ENCODE data around the gene IPO4.

Gene IPO4

DNA sequence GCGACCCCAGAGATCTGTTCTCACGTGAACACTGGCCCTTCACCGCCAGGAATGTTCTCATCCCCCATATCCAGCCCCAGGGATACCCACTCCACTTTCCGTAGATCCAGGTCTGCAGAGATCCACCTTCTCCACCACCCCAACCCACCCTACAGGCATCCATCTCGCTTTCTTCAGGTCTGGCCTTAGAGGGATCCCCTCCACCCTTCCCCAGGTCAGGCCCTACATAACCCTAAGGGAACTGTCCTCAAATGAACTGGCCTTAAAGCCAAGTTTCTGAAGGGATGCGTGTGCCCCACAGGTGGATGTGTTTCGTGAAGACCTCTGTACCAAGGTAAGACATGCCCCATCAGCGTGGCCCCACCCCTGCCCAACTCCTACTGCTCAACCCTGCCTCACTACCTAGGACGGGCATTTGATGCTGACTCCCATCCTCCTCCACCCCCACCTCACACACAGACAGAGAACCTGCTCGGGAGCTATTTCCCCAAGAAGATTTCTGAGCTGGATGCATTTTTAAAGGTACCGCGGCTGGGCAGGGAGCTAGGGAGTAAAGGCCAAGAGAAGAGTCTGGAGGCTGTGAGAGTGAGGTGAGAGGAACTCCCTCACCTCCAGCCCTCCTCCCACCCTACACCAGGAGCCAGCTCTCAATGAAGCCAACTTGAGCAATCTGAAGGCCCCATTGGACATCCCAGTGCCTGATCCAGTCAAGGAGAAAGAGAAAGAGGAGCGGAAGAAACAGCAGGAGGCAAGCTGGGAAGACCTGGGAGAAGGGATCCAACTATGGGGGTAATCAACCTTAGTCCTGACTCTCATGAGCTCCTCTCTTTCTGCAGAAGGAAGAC is 51.7 kb downstream of the IPO4 start:
- Histone ChIP-seq H3K27ac (ENCODE audit: extremely low read depth, low read depth, low read length) (peak overlapping the region; percentile 90; the same call in 1 of the 2 replicates), H3K4me3 (ENCODE audit: low read depth, low read length) (peak overlapping the region; percentile 92), H3K4me1 (ENCODE audit: control insufficient read depth, insufficient read depth, low read length) (peaks cover 4% of the 10 kb centered on the region; the same call in 1 of the 2 replicates), H3K36me3 (ENCODE audit: control insufficient read depth in 2 of 2, insufficient read depth in 1 of 2, low read length in 2 of 2) (peaks cover 11 to 27% of the 10 kb centered on the region in 2 experiments), H3K9me3 (ENCODE audit: control insufficient read depth, insufficient read depth, low read depth, low read length) (no peaks in the 10 kb centered on the region)
- TF ChIP-seq KLF7 (tag by site-specific recombination; IDR thresholded peaks at IDR 0.05; ENCODE audit: borderline replicate concordance) (no peak), SCRT1 (tag by site-specific recombination; IDR thresholded peaks at IDR 0.05; ENCODE audit: borderline replicate concordance) (0 out of 2 replicates have a peak, but pooled peaks have one; percentile 30), ZBTB17 (tag by site-specific recombination; IDR thresholded peaks at IDR 0.05) (0 out of 2 replicates have a peak, but pooled peaks have one; percentile 31), IKZF3 (tag by site-specific recombination; IDR thresholded peaks at IDR 0.05) (0 out of 2 replicates have a peak, but pooled peaks have one; percentile 54), SCRT2 (tag by site-specific recombination; IDR thresholded peaks at IDR 0.05) (peak; percentile 65), ZBTB20 (tag by site-specific recombination; IDR thresholded peaks at IDR 0.05) (peak; percentile 45; the same call in 1 of the 2 replicates), ZNF140 (tag by site-specific recombination; IDR thresholded peaks at IDR 0.05) (no peak)
- TF ChIP-seq, protein P1, sequence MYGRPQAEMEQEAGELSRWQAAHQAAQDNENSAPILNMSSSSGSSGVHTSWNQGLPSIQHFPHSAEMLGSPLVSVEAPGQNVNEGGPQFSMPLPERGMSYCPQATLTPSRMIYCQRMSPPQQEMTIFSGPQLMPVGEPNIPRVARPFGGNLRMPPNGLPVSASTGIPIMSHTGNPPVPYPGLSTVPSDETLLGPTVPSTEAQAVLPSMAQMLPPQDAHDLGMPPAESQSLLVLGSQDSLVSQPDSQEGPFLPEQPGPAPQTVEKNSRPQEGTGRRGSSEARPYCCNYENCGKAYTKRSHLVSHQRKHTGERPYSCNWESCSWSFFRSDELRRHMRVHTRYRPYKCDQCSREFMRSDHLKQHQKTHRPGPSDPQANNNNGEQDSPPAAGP (tag by site-specific recombination; IDR thresholded peaks at IDR 0.05) = 0 out of 2 replicates have a peak, but pooled peaks have one; percentile 15
- ChIA-PET CTCF (interaction anchor here (0.6 to 1.2 kb wide), 5 partner anchors 9 to 295 kb away, joined by 3 to 4 read pairs (median 3); partner anchors contain the start of genes IRF9 and PSME2), POLR2A (interaction anchor here (0.6 to 7.3 kb wide), 14 partner anchors 10 to 171 kb away, joined by 3 to 163 read pairs (median 8); partner anchors contain the start of genes CIDEB, DCAF11, IPO4 and IRF9)

DNA sequence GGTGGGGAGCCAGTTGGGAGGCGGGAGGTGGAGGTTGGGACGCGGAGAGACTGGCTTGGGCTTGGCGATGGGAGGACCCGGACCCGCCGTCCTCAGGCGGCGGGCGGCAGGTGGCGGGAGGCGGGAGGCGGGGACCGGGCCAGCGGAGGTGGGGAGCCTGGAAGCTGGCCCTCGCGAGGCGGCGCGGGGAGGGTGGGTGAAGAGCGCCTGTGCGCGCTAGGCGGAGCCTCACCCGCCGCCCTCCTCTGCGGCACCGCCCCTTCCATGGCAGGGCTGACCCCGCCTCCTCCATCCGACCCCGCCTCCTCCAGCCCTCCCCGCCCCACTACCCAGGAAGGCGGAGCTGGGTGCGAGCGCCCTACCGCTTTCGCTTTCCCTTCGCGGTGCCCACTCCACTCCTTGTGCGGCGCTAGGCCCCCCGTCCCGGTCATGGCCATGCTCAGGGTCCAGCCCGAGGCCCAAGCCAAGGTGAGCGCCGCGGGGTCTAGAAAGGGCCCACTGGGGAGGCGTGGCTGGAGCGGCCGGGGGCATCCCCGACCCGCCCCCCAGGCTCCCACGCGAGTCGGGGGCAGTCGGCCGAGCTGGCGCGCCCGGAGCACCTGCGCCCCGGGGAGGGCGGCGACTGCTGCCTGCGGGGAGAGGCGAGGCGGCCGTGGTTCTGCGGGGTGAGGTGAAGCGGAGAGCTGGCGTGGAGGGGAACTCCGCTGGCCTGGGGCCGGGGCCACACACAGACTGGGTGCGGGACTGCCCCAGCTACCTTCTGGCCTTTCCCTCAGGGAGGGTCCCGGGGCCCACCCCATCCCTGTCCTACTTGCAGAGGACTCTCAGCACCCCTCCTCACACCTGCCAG is 52.6 kb downstream of the IPO4 start, which contains the start of gene PSME1:
Gene PSME1, plus strand, starts transcription at position 361 of the 850 bp plus-strand sequence. Its CDS starts 69 bp downstream, at position 430.
- H3K36me3 ChIP-seq (ENCODE audit: control insufficient read depth in 2 of 2, insufficient read depth in 1 of 2, low read length in 2 of 2) = peaks cover 11 to 27% of the 10 kb centered on the region in 2 experiments
- no peaks in the 10 kb centered on the region for H3K9me3 ChIP-seq (ENCODE audit: control insufficient read depth, insufficient read depth, low read depth, low read length)
- H3K4me1 ChIP-seq (ENCODE audit: control insufficient read depth, insufficient read depth, low read length) = peaks cover 4% of the 10 kb centered on the region; the same call in 1 of the 2 replicates
- peak within 1 kb of the TSS; percentile 90 for H3K27ac ChIP-seq (ENCODE audit: extremely low read depth, low read depth, low read length)
- ChIA-PET CTCF (interaction anchor here (0.6 to 1.0 kb wide), 3 partner anchors 21 to 43 kb away, joined by 3 to 6 read pairs (median 3); partner anchors contain the start of genes DCAF11, IRF9 and NRL), POLR2A (interaction anchor here (0.6 to 7.3 kb wide), 24 partner anchors 9 to 1253 kb away, joined by 3 to 163 read pairs (median 4); partner anchors contain the start of genes CIDEB, DCAF11, IPO4 and IRF9)
- peak within 1 kb of the TSS; percentile 92 for H3K4me3 ChIP-seq (ENCODE audit: low read depth, low read length)
- TF ChIP-seq ZNF23 (tag by site-specific recombination; IDR thresholded peaks at IDR 0.05; ENCODE audit: borderline replicate concordance) (no peak), KLF10 (tag by site-specific recombination; IDR thresholded peaks at IDR 0.05) (peak; percentile 89), HOXA7 (CRISPR knock-in tag; IDR thresholded peaks at IDR 0.05; ENCODE audit: borderline replicate concordance) (no peak), ZNF621 (tag by site-specific recombination; IDR thresholded peaks at IDR 0.05) (no peak), ZNF366 (tag by site-specific recombination; conservative IDR thresholded peaks at IDR 0.05) (no peak), ZBTB8A (tag by site-specific recombination; IDR thresholded peaks at IDR 0.05) (peak; percentile 96), ZNF350 (tag by site-specific recombination; IDR thresholded peaks at IDR 0.05) (no peak), ZNF791 (tag by site-specific recombination; IDR thresholded peaks at IDR 0.05) (no peak), ZXDB (tag by site-specific recombination; IDR thresholded peaks at IDR 0.05) (no peak), ZNF529 (tag by site-specific recombination; IDR thresholded peaks at IDR 0.05; ENCODE audit: insufficient replicate concordance) (no peak), ZNF112 (tag by site-specific recombination; IDR thresholded peaks at IDR 0.05) (no peak), ZNF221 (tag by site-specific recombination; IDR thresholded peaks at IDR 0.05; ENCODE audit: borderline replicate concordance) (no peak), ZBTB1 (tag by site-specific recombination; IDR thresholded peaks at IDR 0.05) (0 out of 2 replicates have a peak, but pooled peaks have one; percentile 7), ZNF335 (tag by site-specific recombination; conservative IDR thresholded peaks at IDR 0.05) (peak; percentile 71; the same call in 1 of the 2 replicates)
- TF ChIP-seq, protein P2, sequence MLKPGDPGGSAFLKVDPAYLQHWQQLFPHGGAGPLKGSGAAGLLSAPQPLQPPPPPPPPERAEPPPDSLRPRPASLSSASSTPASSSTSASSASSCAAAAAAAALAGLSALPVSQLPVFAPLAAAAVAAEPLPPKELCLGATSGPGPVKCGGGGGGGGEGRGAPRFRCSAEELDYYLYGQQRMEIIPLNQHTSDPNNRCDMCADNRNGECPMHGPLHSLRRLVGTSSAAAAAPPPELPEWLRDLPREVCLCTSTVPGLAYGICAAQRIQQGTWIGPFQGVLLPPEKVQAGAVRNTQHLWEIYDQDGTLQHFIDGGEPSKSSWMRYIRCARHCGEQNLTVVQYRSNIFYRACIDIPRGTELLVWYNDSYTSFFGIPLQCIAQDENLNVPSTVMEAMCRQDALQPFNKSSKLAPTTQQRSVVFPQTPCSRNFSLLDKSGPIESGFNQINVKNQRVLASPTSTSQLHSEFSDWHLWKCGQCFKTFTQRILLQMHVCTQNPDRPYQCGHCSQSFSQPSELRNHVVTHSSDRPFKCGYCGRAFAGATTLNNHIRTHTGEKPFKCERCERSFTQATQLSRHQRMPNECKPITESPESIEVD (tag by site-specific recombination; IDR thresholded peaks at IDR 0.05) = no peak
- TF ChIP-seq, protein P3, sequence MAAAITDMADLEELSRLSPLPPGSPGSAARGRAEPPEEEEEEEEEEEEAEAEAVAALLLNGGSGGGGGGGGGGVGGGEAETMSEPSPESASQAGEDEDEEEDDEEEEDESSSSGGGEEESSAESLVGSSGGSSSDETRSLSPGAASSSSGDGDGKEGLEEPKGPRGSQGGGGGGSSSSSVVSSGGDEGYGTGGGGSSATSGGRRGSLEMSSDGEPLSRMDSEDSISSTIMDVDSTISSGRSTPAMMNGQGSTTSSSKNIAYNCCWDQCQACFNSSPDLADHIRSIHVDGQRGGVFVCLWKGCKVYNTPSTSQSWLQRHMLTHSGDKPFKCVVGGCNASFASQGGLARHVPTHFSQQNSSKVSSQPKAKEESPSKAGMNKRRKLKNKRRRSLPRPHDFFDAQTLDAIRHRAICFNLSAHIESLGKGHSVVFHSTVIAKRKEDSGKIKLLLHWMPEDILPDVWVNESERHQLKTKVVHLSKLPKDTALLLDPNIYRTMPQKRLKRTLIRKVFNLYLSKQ (tag by site-specific recombination; IDR thresholded peaks at IDR 0.05; ENCODE audit: borderline replicate concordance) = no peak
- TF ChIP-seq, protein P4, sequence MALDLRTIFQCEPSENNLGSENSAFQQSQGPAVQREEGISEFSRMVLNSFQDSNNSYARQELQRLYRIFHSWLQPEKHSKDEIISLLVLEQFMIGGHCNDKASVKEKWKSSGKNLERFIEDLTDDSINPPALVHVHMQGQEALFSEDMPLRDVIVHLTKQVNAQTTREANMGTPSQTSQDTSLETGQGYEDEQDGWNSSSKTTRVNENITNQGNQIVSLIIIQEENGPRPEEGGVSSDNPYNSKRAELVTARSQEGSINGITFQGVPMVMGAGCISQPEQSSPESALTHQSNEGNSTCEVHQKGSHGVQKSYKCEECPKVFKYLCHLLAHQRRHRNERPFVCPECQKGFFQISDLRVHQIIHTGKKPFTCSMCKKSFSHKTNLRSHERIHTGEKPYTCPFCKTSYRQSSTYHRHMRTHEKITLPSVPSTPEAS (tag by site-specific recombination; IDR thresholded peaks at IDR 0.05) = no peak
